HT1080 (cell line): ENCODE results near the gene DMXL2. TPM values are rescaled to one million over a fixed set of nuclear protein-coding genes. Genes with fewer than 3 reads are reported as not detected.

ENCODE experiments used
- DNase-seq: peaks from one replicate; pipeline ENCODE4 v3.0.0-alpha.2; 2015; ENCODE audit warnings: low read depth
- total RNA-seq: library from RNA; depleted of rRNA; stranded (reverse); fragments of >200 nt; shearing (Covaris generic); gene quantifications from 2 replicates; pipeline ENCODE4 v1.2.3, GENCODE V29; 2014; rRNA removed

DMXL2 gene
- total RNA-seq, 1 experiment from 2014 or later: 9.6 TPM

GRCh38 chr15:51405693-51406523, 216.7 kb downstream of the DMXL2 start:
- no peak for DNase-seq

GRCh38 chr15:51403946-51404695, 218.4 kb downstream of the DMXL2 start:
- no peak for DNase-seq

- DNase-seq: peak; percentile 21
Observed at GRCh38 chr15:51403072-51403878, 219.3 kb downstream of the DMXL2 start.

GRCh38 chr15:51401872-51402517, 220.6 kb downstream of the DMXL2 start:
- peak; percentile 34 for DNase-seq

GRCh38 chr15:51401051-51401780, 221.4 kb downstream of the DMXL2 start:
- DNase-seq: no peak

- no peak for DNase-seq
Observed at GRCh38 chr15:51398626-51399025, 223.9 kb downstream of the DMXL2 start.

Other genes with a start within 250 kb of the DMXL2 start
- gene SCG3, start 58.7 kb upstream of the DMXL2 start, total RNA-seq: not detected in 2 replicates
- gene LYSMD2, start 114.9 kb upstream of the DMXL2 start, total RNA-seq: 16.5 and 19.3 TPM in 2 replicates
- gene TMOD2, start 128.8 kb upstream of the DMXL2 start, total RNA-seq: 0.73 and 2.2 TPM in 2 replicates
- gene TMOD3, start 206.9 kb upstream of the DMXL2 start, total RNA-seq: 41.1 and 47.6 TPM in 2 replicates